22Rv1 (cell line): Measurements from ENCODE around the gene MEIS2.

ENCODE experiments used
- CTCF ChIP-seq: fragments of 450-650 bp; IDR thresholded peaks from 2 replicates; pipeline ENCODE4 v1.5.1; 2017; ENCODE audit warnings: mild to moderate bottlenecking
- ZFX ChIP-seq: fragments of 450-650 bp; IDR thresholded peaks from 2 replicates; pipeline ENCODE4 v1.6.1; 2017; ENCODE audit warnings: antibody characterized with exemption, borderline replicate concordance

- TF ChIP-seq CTCF: no peak
- no peak for TF ChIP-seq ZFX
Observed at GRCh38 chr15:36942248-36942827, 158.0 kb downstream of the MEIS2 start.
